Measurements from ENCODE around the gene TMEM225B.

Gene TMEM225B

DNA sequence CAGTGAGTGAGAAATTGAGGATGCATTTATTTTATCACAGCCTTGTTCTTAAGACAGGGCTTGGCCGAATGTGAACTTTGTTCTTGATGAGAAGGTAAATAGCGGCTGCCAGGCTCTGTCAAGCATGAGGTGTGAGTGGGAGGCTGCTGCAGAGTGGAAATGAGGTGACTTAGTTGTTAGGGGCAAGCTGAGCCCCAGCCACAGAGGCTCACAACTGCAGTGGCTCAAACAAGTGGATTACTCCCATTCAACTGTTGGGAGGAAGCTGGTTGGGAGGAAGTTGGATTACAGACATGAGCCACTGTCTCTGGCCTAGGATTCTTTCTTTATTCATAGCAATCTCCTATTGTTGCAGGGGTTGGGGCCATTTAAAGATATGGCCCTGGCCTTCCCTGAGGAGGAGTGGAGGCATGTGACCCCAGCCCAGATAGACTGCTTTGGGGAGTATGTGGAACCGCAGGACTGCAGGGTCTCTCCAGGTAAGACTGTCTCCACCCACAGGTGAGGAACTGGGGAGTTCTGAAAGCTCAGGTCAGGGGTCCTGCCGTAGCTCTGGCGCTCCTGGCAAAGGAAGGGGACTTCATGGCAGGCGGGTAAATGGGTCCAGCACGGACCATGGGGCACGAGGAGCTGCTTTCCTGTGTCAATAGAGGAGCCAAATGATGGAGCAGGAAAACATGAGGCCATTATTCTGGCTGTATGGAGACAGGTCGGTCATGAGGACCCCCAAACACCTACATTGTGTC lies 25.8 kb downstream of the TMEM225B start:
- TF ChIP-seq, protein P1, sequence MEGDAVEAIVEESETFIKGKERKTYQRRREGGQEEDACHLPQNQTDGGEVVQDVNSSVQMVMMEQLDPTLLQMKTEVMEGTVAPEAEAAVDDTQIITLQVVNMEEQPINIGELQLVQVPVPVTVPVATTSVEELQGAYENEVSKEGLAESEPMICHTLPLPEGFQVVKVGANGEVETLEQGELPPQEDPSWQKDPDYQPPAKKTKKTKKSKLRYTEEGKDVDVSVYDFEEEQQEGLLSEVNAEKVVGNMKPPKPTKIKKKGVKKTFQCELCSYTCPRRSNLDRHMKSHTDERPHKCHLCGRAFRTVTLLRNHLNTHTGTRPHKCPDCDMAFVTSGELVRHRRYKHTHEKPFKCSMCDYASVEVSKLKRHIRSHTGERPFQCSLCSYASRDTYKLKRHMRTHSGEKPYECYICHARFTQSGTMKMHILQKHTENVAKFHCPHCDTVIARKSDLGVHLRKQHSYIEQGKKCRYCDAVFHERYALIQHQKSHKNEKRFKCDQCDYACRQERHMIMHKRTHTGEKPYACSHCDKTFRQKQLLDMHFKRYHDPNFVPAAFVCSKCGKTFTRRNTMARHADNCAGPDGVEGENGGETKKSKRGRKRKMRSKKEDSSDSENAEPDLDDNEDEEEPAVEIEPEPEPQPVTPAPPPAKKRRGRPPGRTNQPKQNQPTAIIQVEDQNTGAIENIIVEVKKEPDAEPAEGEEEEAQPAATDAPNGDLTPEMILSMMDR (IDR thresholded peaks at IDR 0.05; ENCODE audit: borderline replicate concordance, insufficient read depth, low read depth, low read length): no peak

DNA sequence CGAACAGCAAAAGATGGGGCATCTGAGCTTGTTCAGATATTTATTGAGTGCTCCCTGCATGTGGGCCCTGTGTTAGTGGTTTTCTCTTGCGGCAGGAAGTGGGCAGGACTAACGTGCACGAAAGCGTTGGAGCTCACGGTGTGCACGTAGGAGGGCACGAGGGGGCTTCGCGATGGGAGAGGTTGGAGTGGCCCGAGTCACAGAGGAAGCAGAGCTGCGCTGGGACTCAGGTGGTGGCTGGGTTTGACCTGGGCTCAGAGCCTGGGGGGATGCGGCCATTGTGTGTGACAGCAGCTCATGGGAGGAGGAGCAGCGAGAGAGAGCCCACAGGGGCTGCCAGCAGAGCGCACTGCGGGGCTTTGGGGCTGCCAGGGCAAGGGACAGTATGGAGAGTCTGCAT lies 26.4 kb downstream of the TMEM225B start:
- TF ChIP-seq, protein P1 (IDR thresholded peaks at IDR 0.05; ENCODE audit: borderline replicate concordance, insufficient read depth, low read depth, low read length): no peak
- H3K4me3 ChIP-seq (ENCODE audit: low read depth, low read length): no peak overlapping the region

More for the DNA sequence above, 25.8 kb downstream of the TMEM225B start:
- H3K4me3 ChIP-seq (ENCODE audit: low read depth, low read length): no peak overlapping the region

DNA sequence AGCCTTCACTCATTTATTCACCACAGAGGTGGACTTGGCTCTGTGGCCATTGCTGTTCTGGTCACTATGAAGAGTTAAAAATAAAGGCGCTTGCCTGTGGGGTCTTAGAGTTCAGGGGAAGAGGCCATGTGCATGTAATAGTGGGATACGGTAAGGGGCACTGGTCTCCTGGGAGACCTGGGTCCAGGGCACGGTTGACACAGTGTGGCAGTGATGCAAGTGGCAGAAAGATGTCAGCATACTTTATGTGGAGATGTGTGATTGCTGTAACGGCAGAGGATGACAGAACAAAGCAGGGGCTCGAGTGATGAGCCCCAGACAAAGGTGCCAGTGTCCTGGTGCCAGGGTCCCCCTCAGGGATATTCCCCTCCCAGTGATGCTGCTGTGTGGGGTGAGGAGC lies 27.3 kb downstream of the TMEM225B start:
- no peak overlapping the region for H3K4me3 ChIP-seq (ENCODE audit: low read depth, low read length)
- TF ChIP-seq, protein P1 (IDR thresholded peaks at IDR 0.05; ENCODE audit: borderline replicate concordance, insufficient read depth, low read depth, low read length): no peak

DNA sequence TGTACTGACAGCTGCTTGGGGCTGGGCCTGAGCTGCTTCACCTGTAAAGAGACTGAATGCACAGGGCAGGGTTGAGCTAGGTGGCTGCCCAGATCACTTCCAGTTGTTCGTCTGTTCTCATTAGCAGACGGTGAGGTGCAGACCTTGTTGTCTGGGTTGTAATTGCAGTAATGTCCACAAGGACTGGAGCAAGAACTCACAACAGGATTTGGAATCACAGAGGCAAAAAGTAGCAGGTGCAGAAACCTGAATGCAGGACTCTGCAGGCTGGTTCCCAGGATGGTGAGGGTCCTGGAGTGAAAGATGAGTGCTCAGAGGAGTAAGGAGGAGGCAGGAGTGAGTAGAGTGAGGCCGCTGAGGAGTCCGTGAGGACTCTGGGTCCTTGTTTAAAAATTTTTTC lies 27.9 kb downstream of the TMEM225B start:
- no peak overlapping the region for H3K4me3 ChIP-seq (ENCODE audit: low read depth, low read length)
- TF ChIP-seq, protein P1 (IDR thresholded peaks at IDR 0.05; ENCODE audit: borderline replicate concordance, insufficient read depth, low read depth, low read length): no peak

DNA sequence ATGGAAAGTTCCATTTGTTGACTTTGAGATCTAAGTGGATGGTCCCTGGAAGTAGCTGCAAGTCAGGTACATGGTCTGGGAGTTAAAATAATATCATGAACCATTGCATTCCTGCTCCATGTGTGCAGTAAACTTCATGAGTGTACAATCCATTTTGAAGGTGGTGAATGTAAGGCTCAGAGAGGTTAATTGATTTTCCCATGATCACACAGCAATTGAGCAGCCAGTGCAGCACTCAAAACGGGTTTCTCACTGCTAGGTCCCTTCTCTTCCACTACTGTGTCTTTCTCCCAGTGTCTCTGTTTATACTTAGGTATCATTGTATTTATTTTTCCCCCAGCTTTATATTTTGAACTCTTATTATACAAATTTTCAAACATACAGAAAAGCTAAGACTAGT lies 28.6 kb downstream of the TMEM225B start:
- H3K4me3 ChIP-seq (ENCODE audit: low read depth, low read length): no peak overlapping the region
- TF ChIP-seq, protein P1 (IDR thresholded peaks at IDR 0.05; ENCODE audit: borderline replicate concordance, insufficient read depth, low read depth, low read length): no peak

DNA sequence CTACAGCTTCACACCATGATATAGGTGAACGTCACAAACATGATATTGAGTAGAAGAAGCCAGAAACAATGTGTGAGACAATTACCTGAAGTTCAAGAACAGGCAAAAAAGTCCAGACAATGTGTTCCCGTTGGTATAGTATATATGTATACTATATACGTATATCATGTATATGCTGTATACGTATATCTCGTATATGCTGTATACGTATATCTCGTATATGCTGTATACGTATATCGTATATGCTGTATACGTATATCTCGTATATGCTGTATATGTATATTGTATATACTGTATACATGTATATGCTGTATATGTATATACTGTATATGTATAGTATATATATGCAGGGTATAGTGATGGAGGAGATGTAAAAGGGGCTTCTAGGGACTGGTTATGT lies 29.4 kb downstream of the TMEM225B start:
- H3K4me3 ChIP-seq (ENCODE audit: low read depth, low read length): no peak overlapping the region
- TF ChIP-seq, protein P1 (IDR thresholded peaks at IDR 0.05; ENCODE audit: borderline replicate concordance, insufficient read depth, low read depth, low read length): no peak

All from GM12875 (cell line).